RWPE2 (cell line): ENCODE measurements around the gene UQCR10.

ENCODE experiments used
- ATAC-seq: fragments of 200-7000 bp; cut with Tn5 transposase; 3 replicates; pipeline ENCODE4 v1.9.1; 2021; ENCODE audit warnings: low read depth
- DNase-seq: peaks from one replicate; pipeline ENCODE4 v3.0.0-alpha.2; 2020; ENCODE audit warnings: low spot score
- H3K27ac ChIP-seq: fragments of 450-650 bp; 2 replicates; pipeline ENCODE4 v1.5.1; 2017; ENCODE audit warnings: mild to moderate bottlenecking; ENCODE audit not compliant: poor library complexity, severe bottlenecking
- H3K27me3 ChIP-seq: fragments of 250-450 bp; sonication (Bioruptor Pico); 2 replicates; pipeline ENCODE4 v1.5.1; 2021; ENCODE audit warnings: mild to moderate bottlenecking, moderate library complexity; ENCODE audit not compliant: insufficient read depth, poor library complexity, severe bottlenecking
- H3K36me3 ChIP-seq: fragments of 250-450 bp; sonication (Bioruptor Pico); 2 replicates; pipeline ENCODE4 v1.5.1; 2020; ENCODE audit warnings: low read depth, mild to moderate bottlenecking, moderate library complexity
- H3K4me1 ChIP-seq: fragments of 250-450 bp; sonication (Bioruptor Pico); 2 replicates; pipeline ENCODE4 v1.5.1; 2021; ENCODE audit warnings: mild to moderate bottlenecking, moderate library complexity; ENCODE audit not compliant: insufficient read depth, poor library complexity, severe bottlenecking
- H3K4me3 ChIP-seq: fragments of 250-450 bp; sonication (Bioruptor Pico); 2 replicates; pipeline ENCODE4 v1.5.1; 2021; ENCODE audit warnings: mild to moderate bottlenecking, moderate library complexity; ENCODE audit not compliant: severe bottlenecking
- H3K9me3 ChIP-seq: fragments of 250-450 bp; sonication (Bioruptor Pico); 2 replicates; pipeline ENCODE4 v1.5.1; 2021; ENCODE audit warnings: mild to moderate bottlenecking, moderate library complexity; ENCODE audit not compliant: severe bottlenecking
- TF ChIP-seq, protein P1 (sequence below): fragments of 450-650 bp; IDR thresholded peaks from one replicate; pipeline ENCODE4 v1.5.1; 2017; ENCODE audit warnings: mild to moderate bottlenecking, moderate library complexity; ENCODE audit not compliant: poor library complexity, severe bottlenecking

Gene UQCR10

DNA sequence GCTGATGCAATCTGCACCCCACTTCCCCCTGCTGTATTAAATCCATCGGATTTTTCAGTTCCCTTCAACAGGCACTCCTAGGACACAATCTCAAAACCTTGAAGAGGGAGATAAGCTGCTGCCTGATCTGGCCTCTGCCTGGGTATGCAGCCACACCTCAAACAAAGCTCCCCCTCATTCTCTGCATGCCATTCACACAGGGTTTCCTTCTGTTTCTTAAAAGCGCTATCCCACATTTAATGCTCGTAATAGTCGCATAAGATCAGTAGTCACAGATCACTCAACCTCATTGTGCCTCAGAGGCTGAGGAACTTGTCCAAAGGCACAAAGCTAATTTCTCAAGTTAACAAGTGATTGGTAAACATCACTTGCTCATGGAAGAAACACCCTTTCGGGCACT, 34.0 kb downstream of the UQCR10 start:
- no peak for DNase-seq
- Histone ChIP-seq H3K9me3 (no peaks in the 10 kb centered on the region), H3K27me3 (no peaks in the 10 kb centered on the region), H3K36me3 (peaks cover 71% of the 10 kb centered on the region), H3K27ac (no peak overlapping the region), H3K4me3 (no peak overlapping the region), H3K4me1 (peaks cover 14% of the 10 kb centered on the region)
- ATAC-seq, result no peak
- TF ChIP-seq, protein P1, sequence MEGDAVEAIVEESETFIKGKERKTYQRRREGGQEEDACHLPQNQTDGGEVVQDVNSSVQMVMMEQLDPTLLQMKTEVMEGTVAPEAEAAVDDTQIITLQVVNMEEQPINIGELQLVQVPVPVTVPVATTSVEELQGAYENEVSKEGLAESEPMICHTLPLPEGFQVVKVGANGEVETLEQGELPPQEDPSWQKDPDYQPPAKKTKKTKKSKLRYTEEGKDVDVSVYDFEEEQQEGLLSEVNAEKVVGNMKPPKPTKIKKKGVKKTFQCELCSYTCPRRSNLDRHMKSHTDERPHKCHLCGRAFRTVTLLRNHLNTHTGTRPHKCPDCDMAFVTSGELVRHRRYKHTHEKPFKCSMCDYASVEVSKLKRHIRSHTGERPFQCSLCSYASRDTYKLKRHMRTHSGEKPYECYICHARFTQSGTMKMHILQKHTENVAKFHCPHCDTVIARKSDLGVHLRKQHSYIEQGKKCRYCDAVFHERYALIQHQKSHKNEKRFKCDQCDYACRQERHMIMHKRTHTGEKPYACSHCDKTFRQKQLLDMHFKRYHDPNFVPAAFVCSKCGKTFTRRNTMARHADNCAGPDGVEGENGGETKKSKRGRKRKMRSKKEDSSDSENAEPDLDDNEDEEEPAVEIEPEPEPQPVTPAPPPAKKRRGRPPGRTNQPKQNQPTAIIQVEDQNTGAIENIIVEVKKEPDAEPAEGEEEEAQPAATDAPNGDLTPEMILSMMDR, result no peak

DNA sequence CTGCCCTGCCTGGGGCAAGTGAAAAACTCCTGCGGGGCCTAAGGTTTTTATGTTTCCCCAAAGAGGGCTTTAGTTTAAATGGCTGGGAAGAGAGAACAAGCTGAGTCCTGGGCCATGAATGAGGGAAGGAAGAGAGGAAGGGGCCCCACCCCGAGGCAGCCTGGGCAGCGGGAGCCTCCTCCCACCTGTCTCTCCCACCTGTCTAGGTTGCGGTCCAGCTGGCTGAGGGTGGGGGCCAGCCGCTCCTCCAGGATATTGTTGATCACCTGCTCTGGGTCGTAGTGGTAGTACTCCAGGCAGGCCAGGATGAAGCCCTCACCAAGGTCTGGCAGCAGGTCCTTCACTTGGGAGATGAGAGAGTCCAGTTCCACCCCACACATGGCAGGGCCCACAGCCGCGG, 34.6 kb downstream of the UQCR10 start:
- no peaks in the 10 kb centered on the region for H3K27me3 ChIP-seq
- H3K4me3 ChIP-seq, result no peak overlapping the region
- H3K9me3 ChIP-seq, result no peaks in the 10 kb centered on the region
- ATAC-seq (no peak), DNase-seq (no peak)
- H3K36me3 ChIP-seq, result peaks cover 77% of the 10 kb centered on the region
- H3K27ac ChIP-seq, result no peak overlapping the region
- peaks cover 14% of the 10 kb centered on the region for H3K4me1 ChIP-seq
- TF ChIP-seq, protein P1, result no peak

DNA sequence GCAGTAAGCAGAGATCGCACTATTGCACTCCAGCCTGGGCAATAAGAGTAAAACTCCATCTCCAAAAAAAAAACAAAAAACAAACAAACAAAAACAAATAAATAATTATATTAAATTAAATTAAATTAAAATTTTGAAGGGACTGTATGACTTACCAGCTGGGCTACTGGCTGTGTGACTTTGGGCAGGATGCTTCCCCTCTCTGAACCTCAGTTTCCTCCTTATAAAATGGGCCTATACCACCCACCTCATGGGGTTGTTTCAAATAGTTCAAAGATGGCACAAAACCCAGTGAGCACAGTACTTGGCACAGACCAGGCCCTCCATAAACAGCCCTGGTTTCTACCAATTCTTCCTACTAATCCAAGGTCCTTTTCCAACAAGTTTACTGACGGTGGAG, 36.0 kb downstream of the UQCR10 start:
- no peak overlapping the region for H3K27ac ChIP-seq
- no peak for ATAC-seq
- no peak overlapping the region for H3K4me3 ChIP-seq
- H3K36me3 ChIP-seq, result peaks cover 72% of the 10 kb centered on the region
- TF ChIP-seq, protein P1, result no peak
- no peak for DNase-seq
- H3K9me3 ChIP-seq, result no peaks in the 10 kb centered on the region
- H3K4me1 ChIP-seq, result peaks cover 14% of the 10 kb centered on the region
- H3K27me3 ChIP-seq, result no peaks in the 10 kb centered on the region

DNA sequence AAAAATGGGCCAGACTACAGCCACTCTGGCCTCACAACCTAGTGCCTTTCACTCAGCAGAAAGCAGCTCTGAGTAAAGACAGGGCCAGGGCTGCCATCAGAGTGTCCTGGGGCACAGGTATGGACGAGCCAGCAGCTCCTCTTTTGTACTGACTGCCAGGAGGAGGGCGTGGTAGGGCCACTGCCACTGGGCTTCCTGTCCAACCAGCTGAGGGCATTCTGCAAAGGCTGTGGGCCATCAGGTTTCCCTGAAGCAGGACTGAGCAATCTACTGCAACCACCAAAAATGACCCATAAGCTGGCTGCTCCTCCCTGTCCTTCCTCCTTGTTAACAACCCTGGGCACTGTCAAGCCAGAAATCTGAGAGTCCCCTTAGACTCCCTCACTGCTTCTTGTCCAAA, 37.8 kb downstream of the UQCR10 start:
- ATAC-seq, result no peak
- H3K4me1 ChIP-seq, result no peaks in the 10 kb centered on the region
- H3K4me3 ChIP-seq, result no peak overlapping the region
- H3K9me3 ChIP-seq, result no peaks in the 10 kb centered on the region
- H3K36me3 ChIP-seq, result peaks cover 69% of the 10 kb centered on the region
- no peaks in the 10 kb centered on the region for H3K27me3 ChIP-seq
- no peak for DNase-seq
- no peak overlapping the region for H3K27ac ChIP-seq
- TF ChIP-seq, protein P1, result no peak

DNA sequence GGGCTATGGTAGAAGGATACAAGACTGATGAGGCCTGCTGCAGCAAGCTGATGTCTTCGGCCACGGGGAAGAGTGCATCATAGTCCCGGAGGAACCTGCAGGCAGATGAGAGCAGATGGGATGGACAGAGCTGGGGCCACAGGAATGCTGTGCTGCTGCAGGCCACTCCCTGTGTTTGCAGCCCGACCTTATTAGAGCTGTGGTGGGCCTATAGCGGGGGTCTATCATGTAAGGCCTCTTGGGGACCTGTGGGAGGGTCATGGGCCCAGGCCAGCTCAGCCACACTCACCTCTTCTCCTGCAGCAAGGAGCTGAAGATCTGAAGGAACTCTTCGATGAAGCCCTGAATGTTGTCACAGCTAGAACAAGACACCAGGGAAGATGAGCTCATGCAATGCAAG, 39.0 kb downstream of the UQCR10 start:
- no peak overlapping the region for H3K27ac ChIP-seq
- peaks cover 72% of the 10 kb centered on the region for H3K36me3 ChIP-seq
- no peak for ATAC-seq
- no peaks in the 10 kb centered on the region for H3K27me3 ChIP-seq
- no peak overlapping the region for H3K4me3 ChIP-seq
- TF ChIP-seq, protein P1, result no peak
- H3K4me1 ChIP-seq, result no peaks in the 10 kb centered on the region
- no peaks in the 10 kb centered on the region for H3K9me3 ChIP-seq
- DNase-seq, result no peak
